Heart left ventricle (tissue), 16 donors: ENCODE results near the gene RBM20. TPM values are rescaled to one million over a fixed set of nuclear protein-coding genes. Genes with fewer than 3 reads are reported as not detected.

ENCODE experiments used
- ATAC-seq, 4 donors: fragments of 200-7000 bp; cut with Tn5 transposase; one replicate each; pipeline ENCODE4 v1.9.1; 2020 to 2022; ENCODE audit warnings: moderate library complexity in 4 of 4, mild to moderate bottlenecking in 3 of 4, moderate number of reproducible peaks in 1 of 4
- DNase-seq, 5 donors: peaks; one replicate each; pipeline ENCODE4 v3.0.0-alpha.2; 2020
- H3K27ac ChIP-seq, 12 donors: fragments of 200-600 bp; sonication (generic) in 4 of 12; one replicate each; pipeline versions ENCODE4 v1.5.0 to v1.8.0; 2016 to 2022; ENCODE audit warnings: mild to moderate bottlenecking in 2 of 12
- H3K27me3 ChIP-seq, 9 donors: fragments of 200-600 bp; sonication (generic) in 2 of 9; one replicate each; pipeline versions ENCODE4 v1.5.1 to v1.8.0; 2016 to 2022; ENCODE audit warnings: mild to moderate bottlenecking in 3 of 9
- H3K36me3 ChIP-seq, 9 donors: fragments of 200-600 bp; sonication (generic) in 2 of 9; one replicate each; pipeline versions ENCODE4 v1.5.0 to v1.8.0; 2018 to 2022; ENCODE audit warnings: mild to moderate bottlenecking in 2 of 9
- H3K4me1 ChIP-seq, 12 donors: fragments of 200-600 bp; sonication (generic) in 4 of 12; one replicate each; pipeline versions ENCODE4 v1.5.0 to v1.8.0; 2016 to 2022; ENCODE audit warnings: mild to moderate bottlenecking in 3 of 12
- H3K4me3 ChIP-seq, 12 donors: fragments of 200-600 bp; sonication (generic) in 4 of 12; one replicate each; pipeline versions ENCODE4 v1.5.0 to v1.8.0; 2017 to 2022; ENCODE audit warnings: mild to moderate bottlenecking in 9 of 12, moderate library complexity in 4 of 12
- H3K9me3 ChIP-seq, 12 donors: fragments of 200-600 bp; sonication (generic) in 4 of 12; one replicate each; pipeline versions ENCODE4 v1.5.0 to v1.8.0; 2016 to 2022; ENCODE audit warnings: mild to moderate bottlenecking in 1 of 12
- POLR2A ChIP-seq, 2 donors: fragments of 450-650 bp; IDR thresholded peaks; one replicate each; pipeline ENCODE4 v1.6.1; 2017; ENCODE audit warnings: antibody characterized with exemption in 2 of 2, mild to moderate bottlenecking in 2 of 2, moderate library complexity in 2 of 2
- WGBS, 4 donors: extraction: QIAGEN DNeasy Blood & Tissue Kit in 2 of 4; methylation state at CpG; one replicate each; pipeline versions ENCODE4 v1.1.5 to v1.1.7; 2013 to 2018; 5-methylcytosine and 5-hydroxymethylcytosine counted together
- intact Hi-C, 10 donors: fragments of 100-400 bp; cut with DNase I; formaldehyde crosslinking; loops; one replicate each; pipeline versions ENCODE4 v1.11.1 to v1.14.2; 2022
- polyA plus RNA-seq, 2 donors: library from polyadenylated mRNA; stranded (reverse); fragments of 200-250 nt; gene quantifications; one replicate each; pipeline ENCODE4 v1.2.3, GENCODE V29; 2013
- total RNA-seq, 9 donors: library from RNA; depleted of rRNA in 2 of 9; stranded (reverse); fragments of >200 nt in 2 of 9; fragmentation: NEBNext Ultra II Directional in 3 of 9; extraction: Animal tissue kit (Norgen Biotek cat#: 25700) in 3 of 9; gene quantifications; one replicate each; pipeline versions ENCODE4 v1.1.0 to v1.2.4, GENCODE V29; 2016 to 2023
- TF ChIP-seq, protein P1 (sequence below), 12 donors: fragments of 200-600 bp; sonication (generic) in 4 of 12; IDR thresholded peaks; one replicate each; pipeline versions ENCODE4 v1.5.0 to v1.8.0; 2018 to 2022; ENCODE audit warnings: antibody characterized with exemption in 12 of 12, mild to moderate bottlenecking in 5 of 12
- donor health status: ischemic (EF 13 %, LVEDD 7.1; RV severe dilation, severe dysfunction).
- donor health status: healthy with polysubstance abuse.
- donor health status: DM: no; HTN: yes; CAD: no.
- donor health status: DM: no; HTN: no; CAD: no.
- donor health status: ischemic (EF 25% LVEDD 6.9; RV normal size, moderate dysfunction).
- donor health status: ischemic (EF 25% LVEDD 5.7; RV mildly dilated, moderate dysfunction).
- donor health status: healthy.
- donor health status: DM: yes; HTN: yes; CAD: no.
- donor health status: ischemic (EF 35%, LVEDD 5.7; RV mildly dilated, moderate dysfunction).
- donor health status: nonischemic (EF 11% LVEDD 7.7; RV severe dilation, severe dysfunction).
- donor health status: DM: yes; HTN: yes; CAD: no.
- donor health status: PGD.
- donor health status: ischemic (EF 29% LVEDD 5.4; RV normal size, mild dysfunction).
- donor health status: nonischemic (EF 23%, LVEDD 6.1; RV moderate dilation, normal function).

The RBM20 gene
- total and polyA plus RNA-seq, 11 donors = 29.9 to 152 (median 91.2) TPM

DNA sequence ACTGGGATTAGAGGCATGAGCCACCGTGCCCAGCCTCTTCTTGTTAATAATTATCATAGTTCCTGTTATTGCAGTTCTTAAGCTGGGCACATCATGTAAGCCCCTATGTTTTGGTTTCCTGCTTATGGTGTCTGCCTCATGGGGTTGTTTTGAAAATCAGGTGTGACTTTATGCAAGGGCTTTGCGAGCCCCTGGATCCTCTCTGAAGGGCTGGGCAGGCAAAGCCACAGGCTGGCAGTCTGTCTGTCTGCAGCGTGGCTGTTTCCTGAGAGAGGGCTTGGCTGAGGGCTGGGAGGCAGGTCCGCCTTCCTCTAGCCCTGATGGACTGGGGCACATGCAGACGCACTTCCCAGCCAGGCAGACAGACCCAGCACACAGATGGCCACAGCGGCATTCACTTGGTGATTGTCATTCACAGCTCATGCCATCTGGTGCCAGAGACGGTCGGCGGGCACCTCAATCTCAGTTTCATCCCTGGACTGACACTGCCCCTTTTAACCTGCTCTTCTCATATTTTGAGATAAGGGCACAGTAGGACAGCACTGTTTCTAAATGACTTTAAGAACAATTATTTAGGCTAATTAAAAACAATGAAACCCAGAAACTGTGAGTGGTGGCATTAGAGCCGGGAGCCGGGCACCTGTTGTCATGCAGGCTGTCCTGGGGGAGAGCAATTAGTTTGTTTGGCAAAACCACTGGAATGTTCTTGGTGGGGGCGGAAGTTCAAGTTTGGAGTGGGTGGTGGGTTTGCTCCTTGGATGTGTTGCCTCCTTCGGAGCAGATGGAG, 35.5 kb downstream of the RBM20 start:
- H3K4me1 ChIP-seq = peaks cover 0 to 85% (median 17%) of the 10 kb centered on the region in 12 donors
- TF ChIP-seq, protein P1, sequence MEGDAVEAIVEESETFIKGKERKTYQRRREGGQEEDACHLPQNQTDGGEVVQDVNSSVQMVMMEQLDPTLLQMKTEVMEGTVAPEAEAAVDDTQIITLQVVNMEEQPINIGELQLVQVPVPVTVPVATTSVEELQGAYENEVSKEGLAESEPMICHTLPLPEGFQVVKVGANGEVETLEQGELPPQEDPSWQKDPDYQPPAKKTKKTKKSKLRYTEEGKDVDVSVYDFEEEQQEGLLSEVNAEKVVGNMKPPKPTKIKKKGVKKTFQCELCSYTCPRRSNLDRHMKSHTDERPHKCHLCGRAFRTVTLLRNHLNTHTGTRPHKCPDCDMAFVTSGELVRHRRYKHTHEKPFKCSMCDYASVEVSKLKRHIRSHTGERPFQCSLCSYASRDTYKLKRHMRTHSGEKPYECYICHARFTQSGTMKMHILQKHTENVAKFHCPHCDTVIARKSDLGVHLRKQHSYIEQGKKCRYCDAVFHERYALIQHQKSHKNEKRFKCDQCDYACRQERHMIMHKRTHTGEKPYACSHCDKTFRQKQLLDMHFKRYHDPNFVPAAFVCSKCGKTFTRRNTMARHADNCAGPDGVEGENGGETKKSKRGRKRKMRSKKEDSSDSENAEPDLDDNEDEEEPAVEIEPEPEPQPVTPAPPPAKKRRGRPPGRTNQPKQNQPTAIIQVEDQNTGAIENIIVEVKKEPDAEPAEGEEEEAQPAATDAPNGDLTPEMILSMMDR (IDR thresholded peaks at IDR 0.05) = no peak
- TF ChIP-seq POLR2A (IDR thresholded peaks at IDR 0.05) = no peak
- H3K27me3 ChIP-seq = no peaks in the 10 kb centered on the region
- no peak overlapping the region for H3K4me3 ChIP-seq
- peak overlapping the region; percentile 47 to 95 (median 86) for H3K27ac ChIP-seq
- intact Hi-C loops = loop anchor here in 8 of 10 donors (2.0 to 10.0 kb wide), 6 partner anchors 32 to 215 kb away; partner anchors contain the start of gene RBM20 (in 3 of the 8)
- H3K36me3 ChIP-seq = no peaks in the 10 kb centered on the region
- ATAC-seq (peak; percentile 60 to 88 (median 80)), DNase-seq (peak; percentile 54 to 78 (median 68))
- no peaks in the 10 kb centered on the region for H3K9me3 ChIP-seq
- 42 to 50% (median 48%) methylated on average over 13 of the region's 13 CpGs for WGBS, 4 donors

DNA sequence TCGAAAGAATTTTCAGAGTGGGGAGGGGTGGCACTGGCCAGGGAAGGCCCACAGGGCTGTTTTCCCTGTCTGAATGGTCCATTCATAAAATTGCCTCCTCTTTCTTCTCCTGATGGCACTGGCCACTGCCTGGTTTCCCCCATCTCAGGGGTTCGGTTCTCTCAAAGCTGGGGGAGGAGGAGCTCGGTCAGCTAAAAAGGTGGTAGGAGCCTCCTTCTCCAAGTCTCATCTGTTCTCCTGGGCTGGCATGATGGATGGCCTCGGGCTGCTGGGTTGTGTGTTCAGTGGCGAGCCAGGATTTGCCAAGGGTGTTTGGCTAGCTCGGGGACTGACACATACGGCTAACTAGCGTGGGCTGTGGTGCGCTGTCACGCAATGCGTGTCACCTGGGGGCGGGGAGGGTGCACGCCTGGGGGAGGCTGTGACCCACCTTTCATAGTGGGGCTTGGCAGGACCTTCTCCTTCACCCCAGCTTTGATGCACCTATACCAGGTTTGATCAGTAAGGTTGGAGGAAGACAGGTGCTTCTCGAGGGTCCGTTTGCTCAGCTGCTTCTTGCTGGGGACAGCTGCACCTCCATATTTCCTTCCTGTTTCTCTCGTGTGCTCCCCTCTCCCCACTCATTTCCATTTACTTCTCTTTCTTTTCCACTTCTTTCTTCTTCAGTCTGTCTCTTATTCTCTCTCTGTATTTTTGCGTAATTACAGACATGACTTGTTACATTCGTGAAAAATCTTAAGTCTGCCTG, 36.3 kb downstream of the RBM20 start:
- WGBS, 4 donors = 38 to 53% (median 44%) methylated on average over 13 to 18 of the region's 18 CpGs
- peak in 2 of 4 donors; percentile 19 to 23 for ATAC-seq
- H3K27me3 ChIP-seq = no peaks in the 10 kb centered on the region
- H3K4me3 ChIP-seq = no peak overlapping the region
- intact Hi-C loops = loop anchor here in 7 of 10 donors (2.0 to 10.0 kb wide), 4 partner anchors 33 to 84 kb away; partner anchors contain the start of gene RBM20 (in 3 of the 7)
- H3K4me1 ChIP-seq = peaks cover 0 to 80% (median 15%) of the 10 kb centered on the region in 12 donors
- DNase-seq = peak in 1 of 5 donors; percentile 36
- peak overlapping the region; percentile 47 to 95 (median 86) for H3K27ac ChIP-seq
- H3K36me3 ChIP-seq = no peaks in the 10 kb centered on the region
- TF ChIP-seq, protein P1 (IDR thresholded peaks at IDR 0.05) = no peak
- no peak for TF ChIP-seq POLR2A (IDR thresholded peaks at IDR 0.05)
- no peaks in the 10 kb centered on the region for H3K9me3 ChIP-seq

DNA sequence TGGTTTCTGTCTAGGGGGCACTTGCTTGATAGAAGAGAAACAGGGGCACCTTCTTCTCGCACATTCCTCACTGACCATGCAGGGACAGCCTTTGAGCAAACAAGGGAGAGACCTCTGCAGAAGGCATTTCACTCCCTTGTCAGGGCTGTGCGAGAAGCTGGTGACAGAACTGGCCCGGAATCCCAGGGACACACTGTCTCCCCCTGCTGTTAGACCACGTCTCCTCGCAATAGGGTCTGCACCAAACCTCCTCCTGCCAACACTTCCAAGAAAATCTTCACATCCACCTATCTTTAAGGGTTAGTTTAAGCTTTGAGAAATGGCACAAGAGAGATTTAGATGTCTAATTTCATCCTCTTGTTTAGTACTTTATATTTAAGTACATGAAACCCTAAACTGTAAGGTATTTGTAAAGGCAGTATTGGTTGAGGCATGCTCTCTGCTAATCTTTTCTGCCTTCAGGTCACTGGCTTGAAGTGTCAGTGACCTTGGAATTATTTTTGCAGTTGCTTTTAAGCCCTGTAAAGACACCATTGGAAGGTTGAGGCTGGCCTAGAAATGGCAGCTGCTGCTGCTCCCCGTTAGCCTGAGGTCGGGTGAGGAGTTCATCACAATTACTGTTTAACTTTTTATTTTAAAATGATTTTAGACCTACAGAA, 37.0 kb downstream of the RBM20 start:
- peak; percentile 27 to 60 (median 51) for ATAC-seq

More for the DNA sequence above, 37.0 kb downstream of the RBM20 start:
- peak overlapping the region; percentile 55 to 95 (median 86) for H3K27ac ChIP-seq
- 27 to 35% (median 30%) methylated on average over 7 of the region's 7 CpGs for WGBS, 4 donors
- DNase-seq = peak in 4 of 5 donors; percentile 55 to 66 (median 65)
- H3K4me1 ChIP-seq = peaks cover 0 to 78% (median 12%) of the 10 kb centered on the region in 12 donors
- H3K27me3 ChIP-seq = no peaks in the 10 kb centered on the region
- intact Hi-C loops = loop anchor here in 7 of 10 donors (2.0 to 10.0 kb wide), 4 partner anchors 34 to 84 kb away; partner anchors contain the start of gene RBM20 (in 3 of the 7)
- no peak overlapping the region for H3K4me3 ChIP-seq
- H3K36me3 ChIP-seq = no peaks in the 10 kb centered on the region
- no peaks in the 10 kb centered on the region for H3K9me3 ChIP-seq
- TF ChIP-seq, protein P1 (IDR thresholded peaks at IDR 0.05) = peak; percentile 35 to 72 (median 58)
- no peak for TF ChIP-seq POLR2A (IDR thresholded peaks at IDR 0.05)
